HFFc6 (cell line): Measurements from ENCODE around the gene ATL3. TPM values are rescaled to one million over a fixed set of nuclear protein-coding genes. Genes with fewer than 3 reads are reported as not detected.

Experiments used
- DNase-seq: peaks from one replicate; pipeline ENCODE4 v3.0.0-alpha.2; 2018
- H3K27ac Mint-ChIP-seq: 2 replicates; pipeline ENCODE4 v1.8.0; 2020; ENCODE audit warnings: mild to moderate bottlenecking, mixed read lengths
- H3K27me3 Mint-ChIP-seq: 2 replicates; pipeline ENCODE4 v1.8.0; 2021; ENCODE audit warnings: mild to moderate bottlenecking, moderate library complexity, mixed read lengths; ENCODE audit not compliant: insufficient read depth
- H3K36me3 Mint-ChIP-seq: 2 replicates; pipeline ENCODE4 v1.8.0; 2021; ENCODE audit warnings: low read depth, mixed read lengths
- H3K4me1 Mint-ChIP-seq: 2 replicates; pipeline ENCODE4 v1.8.0; 2020; ENCODE audit warnings: low read depth, mixed read lengths
- H3K4me3 Mint-ChIP-seq: 2 replicates; pipeline ENCODE4 v1.8.0; 2020; ENCODE audit warnings: mild to moderate bottlenecking, moderate library complexity, mixed read lengths
- H3K9me3 Mint-ChIP-seq: 2 replicates; pipeline ENCODE4 v1.8.0; 2020; ENCODE audit warnings: mild to moderate bottlenecking, mixed read lengths
- total RNA-seq, 6 experiments: library from RNA; stranded (reverse); fragmentation: NEBNext Ultra II Directional; extraction: Animal tissue kit (Norgen Biotek cat#: 25700); gene quantifications; 2 replicates in 1 of 6; 3 replicates in 5 of 6; pipeline ENCODE4 v1.2.3, GENCODE V29; 2021
- TF ChIP-seq, protein P1 (sequence below): fragments of 200-600 bp; sonication (generic); IDR thresholded peaks from 2 replicates; pipeline ENCODE4 v1.5.0; 2021; ENCODE audit warnings: antibody characterized with exemption, mild to moderate bottlenecking

ATL3 gene
- total RNA-seq, 6 experiments from 2014 or later, result 96.9 to 116 (median 109) TPM

DNA sequence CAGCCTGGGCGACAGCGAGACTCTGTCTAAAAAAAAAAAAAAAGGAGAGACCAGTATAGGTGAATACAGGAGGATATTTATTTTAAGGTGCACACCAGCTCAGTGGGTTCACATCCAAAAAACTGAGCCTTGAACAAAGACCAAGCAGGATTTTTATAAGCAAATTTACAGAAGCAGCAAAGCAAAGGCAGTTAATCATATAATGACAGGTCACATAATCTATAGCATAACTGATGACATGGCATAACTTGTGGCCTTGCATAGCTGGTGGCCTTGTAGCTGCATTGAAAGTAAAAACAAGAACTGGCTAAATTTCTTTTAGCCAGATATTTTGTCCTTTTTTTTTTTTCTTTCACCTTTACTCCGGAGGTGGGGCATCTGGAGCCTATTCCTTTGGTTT, 54.2 kb downstream of the ATL3 start:
- Mint-ChIP-seq H3K27ac (no peak overlapping the region), H3K27me3 (peaks cover 3% of the 10 kb centered on the region; the same call in 1 of the 2 replicates), H3K4me1 (peaks cover 12% of the 10 kb centered on the region), H3K4me3 (no peak overlapping the region), H3K9me3 (no peaks in the 10 kb centered on the region), H3K36me3 (no peaks in the 10 kb centered on the region)
- DNase-seq, result no peak
- TF ChIP-seq, protein P1, sequence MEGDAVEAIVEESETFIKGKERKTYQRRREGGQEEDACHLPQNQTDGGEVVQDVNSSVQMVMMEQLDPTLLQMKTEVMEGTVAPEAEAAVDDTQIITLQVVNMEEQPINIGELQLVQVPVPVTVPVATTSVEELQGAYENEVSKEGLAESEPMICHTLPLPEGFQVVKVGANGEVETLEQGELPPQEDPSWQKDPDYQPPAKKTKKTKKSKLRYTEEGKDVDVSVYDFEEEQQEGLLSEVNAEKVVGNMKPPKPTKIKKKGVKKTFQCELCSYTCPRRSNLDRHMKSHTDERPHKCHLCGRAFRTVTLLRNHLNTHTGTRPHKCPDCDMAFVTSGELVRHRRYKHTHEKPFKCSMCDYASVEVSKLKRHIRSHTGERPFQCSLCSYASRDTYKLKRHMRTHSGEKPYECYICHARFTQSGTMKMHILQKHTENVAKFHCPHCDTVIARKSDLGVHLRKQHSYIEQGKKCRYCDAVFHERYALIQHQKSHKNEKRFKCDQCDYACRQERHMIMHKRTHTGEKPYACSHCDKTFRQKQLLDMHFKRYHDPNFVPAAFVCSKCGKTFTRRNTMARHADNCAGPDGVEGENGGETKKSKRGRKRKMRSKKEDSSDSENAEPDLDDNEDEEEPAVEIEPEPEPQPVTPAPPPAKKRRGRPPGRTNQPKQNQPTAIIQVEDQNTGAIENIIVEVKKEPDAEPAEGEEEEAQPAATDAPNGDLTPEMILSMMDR, result no peak

DNA sequence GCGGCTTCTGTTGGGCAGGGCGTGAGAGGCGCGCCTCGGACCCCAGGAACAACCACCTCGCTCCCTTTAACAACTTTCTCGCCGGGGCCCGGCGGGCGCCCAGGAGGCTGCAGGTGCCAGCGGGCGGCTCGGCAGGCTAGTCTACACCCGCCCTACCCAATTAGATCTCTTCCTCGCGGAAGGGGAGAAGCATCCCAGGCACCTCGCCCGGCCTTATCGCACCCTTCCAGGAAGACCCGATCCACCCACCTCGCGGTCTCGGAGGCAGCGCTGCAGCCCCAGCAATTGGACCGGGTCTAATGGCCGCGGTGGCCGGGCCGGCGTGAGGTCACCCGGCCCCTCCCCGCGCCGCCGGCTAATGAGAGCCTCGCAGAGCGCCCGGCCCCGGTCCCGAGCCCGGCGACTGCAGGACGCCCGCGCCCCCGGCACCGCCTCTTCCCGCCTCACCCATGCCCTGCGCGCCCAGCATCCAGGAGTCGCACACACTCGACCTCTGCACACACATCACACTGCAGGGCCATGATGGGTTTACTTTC, 57.0 kb downstream of the ATL3 start, which contains the start of gene PLAAT3:
PLAAT3 (minus strand) TSS at position 298 of the 536 bp plus-strand sequence. CDS start 419 bp downstream, outside the sequence.
- no peaks in the 10 kb centered on the region for H3K9me3 Mint-ChIP-seq
- TF ChIP-seq, protein P1, result no peak
- peak within 1 kb of the TSS; percentile 26; the same call in 1 of the 2 replicates for H3K27ac Mint-ChIP-seq
- peaks cover 2% of the 10 kb centered on the region for H3K27me3 Mint-ChIP-seq
- H3K36me3 Mint-ChIP-seq, result no peaks in the 10 kb centered on the region
- peaks cover 35% of the 10 kb centered on the region for H3K4me1 Mint-ChIP-seq
- peak within 1 kb of the TSS; percentile 89 for H3K4me3 Mint-ChIP-seq
- no peak for DNase-seq

DNA sequence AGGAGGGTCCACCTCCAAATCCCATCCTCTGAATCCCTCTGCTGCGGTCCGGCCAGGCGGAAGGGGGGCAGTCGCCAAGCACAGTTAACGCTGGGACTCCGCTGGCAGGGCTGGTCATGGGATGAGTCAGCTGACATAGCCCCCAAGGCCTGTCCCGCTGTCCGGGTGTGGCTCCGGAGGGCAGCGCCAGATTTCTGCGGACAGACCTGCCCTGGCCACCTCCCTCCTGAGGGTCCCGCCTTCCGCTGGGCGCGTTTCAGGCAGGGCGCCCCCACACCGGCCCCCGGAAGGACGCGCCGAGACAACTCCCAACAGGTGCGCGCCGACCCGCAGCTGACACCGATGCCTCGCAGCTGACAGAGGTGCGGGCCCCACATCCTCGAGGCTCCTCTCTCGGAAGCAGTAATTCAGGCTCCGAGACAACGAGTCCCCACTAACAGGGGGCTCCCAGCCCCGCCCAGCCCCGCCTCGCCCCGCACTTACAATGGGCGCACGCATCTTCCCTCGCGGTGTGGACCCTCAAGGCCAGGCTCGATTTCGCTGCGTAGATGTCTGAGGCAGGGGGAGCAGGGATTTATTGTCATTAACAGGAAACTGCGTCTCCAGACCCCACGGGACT, 57.5 kb downstream of the ATL3 start:
- H3K27ac Mint-ChIP-seq, result peak overlapping the region; percentile 26; the same call in 1 of the 2 replicates
- no peaks in the 10 kb centered on the region for H3K36me3 Mint-ChIP-seq

DNA sequence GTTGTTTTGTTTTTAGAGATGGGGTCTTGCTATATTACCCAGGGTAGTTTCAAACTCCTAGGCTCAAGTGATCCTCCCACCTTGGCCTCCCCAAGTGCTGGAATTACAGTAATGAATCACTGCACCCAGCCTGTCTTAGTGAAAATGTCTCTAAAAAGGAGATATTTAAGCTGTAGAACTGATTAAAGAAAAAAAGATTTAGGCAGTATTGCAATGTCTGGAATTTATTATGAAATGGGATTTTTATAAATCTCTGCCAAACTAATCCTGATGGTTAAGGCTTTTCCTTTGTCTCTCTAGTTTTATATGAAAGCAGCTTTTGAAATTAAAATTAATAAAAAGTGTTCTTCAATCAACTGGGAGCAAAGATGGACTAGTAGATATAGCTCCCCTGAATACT, 59.0 kb downstream of the ATL3 start:
- TF ChIP-seq, protein P1, result no peak
- Mint-ChIP-seq H3K4me3 (no peak overlapping the region), H3K27me3 (no peaks in the 10 kb centered on the region; the same call in 1 of the 2 replicates), H3K27ac (no peak overlapping the region), H3K4me1 (peaks cover 53% of the 10 kb centered on the region), H3K36me3 (no peaks in the 10 kb centered on the region), H3K9me3 (no peaks in the 10 kb centered on the region)
- DNase-seq, result no peak

More for the DNA sequence above, 57.5 kb downstream of the ATL3 start:
- H3K9me3 Mint-ChIP-seq, result no peaks in the 10 kb centered on the region
- H3K4me3 Mint-ChIP-seq, result peak overlapping the region; percentile 89
- TF ChIP-seq, protein P1, result no peak
- H3K27me3 Mint-ChIP-seq, result no peaks in the 10 kb centered on the region; the same call in 1 of the 2 replicates
- H3K4me1 Mint-ChIP-seq, result peaks cover 41% of the 10 kb centered on the region
- no peak for DNase-seq

DNA sequence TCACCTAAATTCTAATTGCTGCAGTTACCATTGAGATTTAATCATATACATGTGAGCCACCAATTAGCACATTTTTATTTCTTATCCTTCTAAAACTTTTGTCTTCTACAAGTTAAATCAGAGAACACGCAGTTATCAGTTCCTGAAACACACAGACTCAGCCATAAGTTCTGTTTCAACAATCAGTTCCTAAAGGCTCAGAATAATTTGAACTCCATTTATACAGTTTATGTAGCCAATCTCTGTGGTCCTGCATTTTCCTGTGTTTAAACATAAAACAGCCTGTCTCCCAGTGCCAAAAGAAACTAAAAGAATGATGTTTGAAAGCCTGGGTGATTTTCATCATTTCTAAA, 59.8 kb downstream of the ATL3 start:
- H3K27ac Mint-ChIP-seq, result no peak overlapping the region

More for the DNA sequence above, 59.8 kb downstream of the ATL3 start:
- Mint-ChIP-seq H3K9me3 (no peaks in the 10 kb centered on the region), H3K27me3 (no peaks in the 10 kb centered on the region; the same call in 1 of the 2 replicates), H3K4me3 (no peak overlapping the region), H3K4me1 (peaks cover 53% of the 10 kb centered on the region), H3K36me3 (no peaks in the 10 kb centered on the region)
- TF ChIP-seq, protein P1, result no peak
- DNase-seq, result no peak
